Placental epithelial cell (primary cell): ENCODE measurements around the gene TUB. TPM values are rescaled to one million over a fixed set of nuclear protein-coding genes. Genes with fewer than 3 reads are reported as not detected.

ENCODE experiments used
- total RNA-seq: library from RNA; depleted of rRNA; stranded (reverse); fragments of >200 nt; gene quantifications from 2 replicates; pipeline ENCODE4 v1.2.3, GENCODE V29; 2012

The TUB gene, protein sequence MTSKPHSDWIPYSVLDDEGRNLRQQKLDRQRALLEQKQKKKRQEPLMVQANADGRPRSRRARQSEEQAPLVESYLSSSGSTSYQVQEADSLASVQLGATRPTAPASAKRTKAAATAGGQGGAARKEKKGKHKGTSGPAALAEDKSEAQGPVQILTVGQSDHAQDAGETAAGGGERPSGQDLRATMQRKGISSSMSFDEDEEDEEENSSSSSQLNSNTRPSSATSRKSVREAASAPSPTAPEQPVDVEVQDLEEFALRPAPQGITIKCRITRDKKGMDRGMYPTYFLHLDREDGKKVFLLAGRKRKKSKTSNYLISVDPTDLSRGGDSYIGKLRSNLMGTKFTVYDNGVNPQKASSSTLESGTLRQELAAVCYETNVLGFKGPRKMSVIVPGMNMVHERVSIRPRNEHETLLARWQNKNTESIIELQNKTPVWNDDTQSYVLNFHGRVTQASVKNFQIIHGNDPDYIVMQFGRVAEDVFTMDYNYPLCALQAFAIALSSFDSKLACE
- total RNA-seq: 5.5 and 6.0 TPM in 2 replicates

DNA sequence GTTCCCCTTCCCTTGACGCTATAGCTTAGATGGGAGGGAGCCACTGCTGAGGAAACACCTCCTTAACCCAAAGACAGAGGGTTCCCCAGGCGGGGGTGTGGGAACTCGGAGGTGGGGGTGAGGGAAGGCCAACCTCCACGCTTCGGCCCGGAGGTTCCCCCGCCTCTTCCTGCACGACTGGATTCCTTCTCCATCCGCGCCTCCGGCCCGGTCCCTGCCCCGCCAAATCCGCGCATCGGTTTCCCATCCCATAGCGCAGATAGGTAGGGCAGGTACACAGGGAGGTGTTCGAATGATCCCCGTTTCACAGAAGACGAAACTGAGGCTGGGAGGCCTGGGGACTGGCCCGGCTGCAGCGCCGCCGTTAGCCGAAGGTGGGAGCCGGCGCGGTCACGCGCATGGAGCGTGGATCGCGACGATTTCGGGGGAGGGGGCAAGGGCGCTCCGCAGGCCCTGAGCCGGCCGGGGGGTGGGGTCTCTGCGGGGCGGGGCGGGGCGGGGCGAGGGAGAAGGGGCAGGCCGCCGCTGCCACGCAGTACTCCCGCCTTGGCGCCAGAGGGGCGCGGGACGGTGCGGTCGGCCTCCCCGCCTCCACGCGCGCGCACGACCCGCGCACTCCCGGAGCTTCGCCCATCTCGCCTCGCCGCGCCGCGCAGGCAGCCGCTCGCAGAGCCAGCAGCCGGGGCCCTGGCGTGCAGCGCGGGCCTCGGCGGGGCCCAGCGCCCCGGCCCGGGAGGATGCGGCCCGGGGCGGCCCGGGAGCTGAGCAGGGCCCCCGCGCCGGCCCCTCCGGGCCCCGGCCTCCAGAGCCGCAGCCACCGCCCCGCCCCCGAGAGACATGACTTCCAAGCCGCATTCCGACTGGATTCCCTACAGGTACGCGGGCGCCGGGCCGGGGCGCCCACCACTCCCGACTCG lies at the start of gene TUB:
TUB (plus strand) TSS at position 538 of the 917 bp plus-strand sequence; CDS start at position 838, 300 bp downstream.

Other genes starting within 250 kb of the TUB start
- gene OR10A6, start 149.9 kb upstream of the TUB start, total RNA-seq: 0.43 TPM in 1 of 2 replicates, not detected in the other
- 0.43 TPM in 1 of 2 replicates, not detected in the other for gene OR10A3, start 139.5 kb upstream of the TUB start, total RNA-seq
- gene NLRP10, start 115.8 kb upstream of the TUB start, total RNA-seq: 4.7 and 47.7 TPM in 2 replicates
- 364 and 592 TPM in 2 replicates for gene EIF3F, start 93.9 kb upstream of the TUB start, total RNA-seq
- 0.39 TPM in 1 of 2 replicates, not detected in the other for gene RIC3, start 87.8 kb downstream of the TUB start, total RNA-seq
- not detected in 2 replicates for gene LMO1, start 182.7 kb downstream of the TUB start, total RNA-seq